NCI-H526 treated with DMSO at 0.1 percent for 48 hours (cell line): ENCODE measurements around the gene CDC14A.
A peak's percentile ranks its signal among the peaks of the same experiment; 100 is the strongest.
"Not testable (repeated sequence)": the region's sequence is repeated elsewhere in the genome, so short reads cannot be mapped to it uniquely, and the experiment has no call there.

Source experiments
- DNase-seq: peaks from one replicate; lab custom pipeline; 2025; lab: John Stamatoyannopoulos, UW

The CDC14A gene, protein sequence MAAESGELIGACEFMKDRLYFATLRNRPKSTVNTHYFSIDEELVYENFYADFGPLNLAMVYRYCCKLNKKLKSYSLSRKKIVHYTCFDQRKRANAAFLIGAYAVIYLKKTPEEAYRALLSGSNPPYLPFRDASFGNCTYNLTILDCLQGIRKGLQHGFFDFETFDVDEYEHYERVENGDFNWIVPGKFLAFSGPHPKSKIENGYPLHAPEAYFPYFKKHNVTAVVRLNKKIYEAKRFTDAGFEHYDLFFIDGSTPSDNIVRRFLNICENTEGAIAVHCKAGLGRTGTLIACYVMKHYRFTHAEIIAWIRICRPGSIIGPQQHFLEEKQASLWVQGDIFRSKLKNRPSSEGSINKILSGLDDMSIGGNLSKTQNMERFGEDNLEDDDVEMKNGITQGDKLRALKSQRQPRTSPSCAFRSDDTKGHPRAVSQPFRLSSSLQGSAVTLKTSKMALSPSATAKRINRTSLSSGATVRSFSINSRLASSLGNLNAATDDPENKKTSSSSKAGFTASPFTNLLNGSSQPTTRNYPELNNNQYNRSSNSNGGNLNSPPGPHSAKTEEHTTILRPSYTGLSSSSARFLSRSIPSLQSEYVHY

DNA sequence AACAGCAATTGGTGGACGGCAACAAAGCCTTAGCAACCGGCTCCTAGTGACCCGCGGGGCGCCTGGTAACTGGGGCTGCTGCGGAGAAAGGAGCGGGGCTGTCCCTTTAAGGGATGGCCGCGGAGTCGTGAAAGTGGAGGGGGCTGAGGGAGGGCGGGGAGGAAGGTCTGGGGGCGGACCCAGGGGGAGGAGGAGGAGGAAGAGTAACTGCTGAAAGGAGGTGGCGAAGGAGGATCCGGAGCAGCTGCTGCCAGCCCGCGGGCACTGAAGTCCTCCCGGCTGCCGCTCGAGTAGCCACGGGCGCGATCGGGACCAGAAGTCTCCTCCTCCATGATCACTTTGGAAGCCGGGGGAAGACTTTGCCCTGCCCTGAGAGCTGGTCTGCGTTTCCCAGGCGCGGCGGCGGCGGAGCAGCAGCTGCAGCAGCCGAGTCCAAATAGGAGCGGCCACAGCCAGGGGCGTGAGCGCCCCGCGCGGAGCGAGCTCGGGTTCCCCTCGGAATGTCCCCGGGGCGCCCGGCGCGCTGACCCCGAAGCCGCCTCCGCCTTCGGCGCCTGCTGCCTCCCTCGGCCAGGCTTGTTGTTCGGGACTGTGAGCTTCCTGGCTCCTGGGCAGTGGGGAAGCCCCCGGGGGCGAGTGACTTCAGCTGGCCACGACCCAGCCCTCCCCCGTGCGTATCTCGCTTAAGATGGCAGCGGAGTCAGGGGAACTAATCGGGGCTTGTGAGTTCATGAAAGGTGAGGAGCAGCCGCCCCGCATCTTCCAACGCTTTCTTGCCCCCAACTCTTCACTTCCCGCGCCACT lies at the start of gene CDC14A:
TSS of gene CDC14A (plus strand) at position 240 of the 804 bp plus-strand sequence. CDS start at position 689, 449 bp downstream.
- DNase-seq = peak; percentile 93

DNA sequence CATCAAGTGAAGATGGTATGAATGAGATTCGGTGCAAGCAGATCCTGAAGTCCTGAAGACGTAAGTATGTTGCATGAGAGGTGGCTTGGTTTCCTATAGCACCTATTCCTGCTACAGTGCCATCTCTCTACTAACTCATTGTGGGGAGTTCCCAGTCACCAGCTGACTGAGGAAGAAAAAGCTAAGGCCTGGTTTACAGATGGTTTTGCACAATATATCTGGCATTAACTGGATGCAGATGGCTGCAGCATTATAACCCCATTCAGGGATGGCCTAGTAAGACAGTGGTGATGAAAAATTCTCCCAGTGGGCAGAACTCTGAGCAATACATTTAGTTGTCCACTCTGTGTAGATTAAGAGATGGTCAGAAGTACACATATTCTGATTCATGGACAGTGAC lies 49.6 kb upstream of the CDC14A start:
- DNase-seq = no peak

DNA sequence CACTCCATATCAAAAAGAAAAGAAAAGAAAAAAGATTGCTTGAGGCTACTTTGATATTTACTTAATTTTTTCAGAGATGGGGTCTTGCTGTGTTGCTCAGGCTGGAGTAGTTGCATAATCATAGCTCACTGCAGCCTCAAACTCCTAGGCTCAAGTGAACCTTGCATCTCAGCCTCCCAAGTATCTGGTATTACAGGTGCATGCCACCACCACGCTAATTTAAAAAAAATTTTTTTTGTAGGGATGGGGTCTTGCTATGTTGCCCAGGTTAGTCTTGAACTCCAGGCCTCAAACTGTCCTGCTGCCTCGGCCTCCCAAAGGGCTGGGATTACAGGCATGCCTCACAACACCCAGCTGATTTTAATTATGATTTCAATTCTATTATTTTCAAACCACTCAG lies 48.1 kb upstream of the CDC14A start:
- no peak for DNase-seq

- DNase-seq = no peak
Observed at GRCh38 chr1:100304921-100305320, 47.4 kb upstream of the CDC14A start.

DNA sequence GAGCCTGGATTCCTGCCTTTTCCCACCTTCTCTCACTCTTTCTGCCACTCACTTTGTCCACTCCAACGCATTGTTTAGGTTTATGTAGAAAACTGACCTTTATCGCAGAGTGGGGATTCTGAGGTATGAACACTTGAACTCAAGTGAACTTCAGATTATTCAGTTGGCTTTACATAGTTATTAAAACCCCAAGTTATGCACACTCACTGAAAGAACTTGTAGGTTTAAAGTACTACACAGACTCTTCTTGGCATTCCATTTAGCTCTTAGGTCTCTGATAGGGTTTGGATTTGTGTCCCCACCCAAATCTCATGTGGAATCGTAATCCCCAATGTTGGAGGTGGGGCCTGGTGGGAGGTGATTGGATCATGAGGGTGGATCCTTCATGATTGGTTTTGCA lies 46.4 kb upstream of the CDC14A start:
- no peak for DNase-seq

- no peak for DNase-seq
Observed at GRCh38 chr1:100306735-100307313, 45.5 kb upstream of the CDC14A start.

- DNase-seq = no peak
Observed at GRCh38 chr1:100308777-100309176, 43.5 kb upstream of the CDC14A start.

DNA sequence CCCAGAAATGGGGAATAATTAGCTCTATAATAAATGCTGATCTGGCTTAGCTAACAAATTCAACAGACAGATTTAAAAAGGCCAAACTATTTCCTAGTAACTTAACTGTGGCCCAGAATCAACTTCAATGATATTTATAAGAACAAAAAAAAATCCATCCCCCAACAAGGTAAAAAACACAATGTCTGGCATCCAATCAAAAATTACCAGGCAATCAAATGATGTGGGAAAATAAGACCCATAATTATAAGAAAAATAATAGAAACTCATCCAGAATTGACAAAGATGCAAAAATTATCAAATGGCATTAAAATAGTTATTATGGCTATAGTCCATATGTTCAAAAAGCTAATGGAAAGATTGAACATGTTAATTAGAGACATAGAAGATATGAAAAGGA lies 42.4 kb upstream of the CDC14A start:
- DNase-seq = no peak

GRCh38 chr1:100313382-100313781 lies 38.9 kb upstream of the CDC14A start:
- DNase-seq = no peak

DNA sequence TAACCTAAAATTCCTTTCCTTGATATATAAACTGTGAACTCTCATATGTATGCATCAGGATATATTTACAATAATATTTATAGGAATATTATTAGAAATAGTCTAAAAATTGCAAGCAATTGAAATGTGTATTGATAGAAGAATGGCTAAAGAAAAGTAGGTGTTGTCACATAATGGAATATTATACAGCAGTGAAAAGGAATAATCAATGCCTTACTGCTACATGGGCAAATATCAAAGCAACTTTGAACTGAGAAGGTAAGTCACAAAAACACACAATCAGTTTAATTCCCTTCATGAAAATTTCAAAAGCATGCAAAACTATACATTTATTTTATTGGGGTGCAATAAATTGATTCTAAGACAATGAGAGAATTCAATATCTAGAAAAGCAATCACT lies 35.7 kb upstream of the CDC14A start:
- no peak for DNase-seq

DNA sequence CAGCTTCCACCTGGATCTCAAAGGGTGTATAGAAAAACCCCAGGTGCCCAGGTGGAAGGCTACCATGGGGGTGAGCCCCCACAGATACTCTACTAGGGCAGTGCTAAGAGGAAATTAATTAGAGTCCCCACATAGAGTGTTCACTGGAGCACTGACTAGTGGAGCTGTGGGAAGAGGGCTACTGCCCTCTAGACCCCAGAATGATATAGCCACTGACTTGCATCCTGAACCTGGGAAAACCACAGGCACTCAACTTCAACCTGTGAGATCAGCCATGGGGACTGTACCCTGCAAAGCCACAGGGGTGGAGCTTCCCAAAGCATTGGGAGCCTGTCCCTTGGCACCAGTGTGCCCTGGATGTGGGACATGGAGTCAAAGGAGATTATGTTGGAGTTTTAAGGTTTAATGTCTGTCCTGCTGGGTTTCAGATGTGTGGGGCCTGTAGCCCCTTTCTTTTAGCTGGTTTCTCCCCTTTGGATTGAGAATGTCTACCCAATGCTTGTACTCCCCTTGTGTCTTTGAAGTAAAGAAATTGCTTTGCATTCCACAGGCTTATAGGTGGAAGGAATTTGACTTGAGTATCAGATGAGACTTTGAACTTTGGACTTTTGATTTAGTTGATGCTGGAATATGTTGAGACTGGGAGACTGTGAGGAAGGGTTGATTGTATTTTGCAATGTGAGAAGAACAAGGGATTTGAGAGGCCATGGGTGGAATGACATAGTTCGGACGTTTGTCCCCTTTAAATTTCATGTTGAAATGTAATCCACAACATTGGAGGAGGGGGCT lies 31.8 kb upstream of the CDC14A start:
- DNase-seq = no peak

DNA sequence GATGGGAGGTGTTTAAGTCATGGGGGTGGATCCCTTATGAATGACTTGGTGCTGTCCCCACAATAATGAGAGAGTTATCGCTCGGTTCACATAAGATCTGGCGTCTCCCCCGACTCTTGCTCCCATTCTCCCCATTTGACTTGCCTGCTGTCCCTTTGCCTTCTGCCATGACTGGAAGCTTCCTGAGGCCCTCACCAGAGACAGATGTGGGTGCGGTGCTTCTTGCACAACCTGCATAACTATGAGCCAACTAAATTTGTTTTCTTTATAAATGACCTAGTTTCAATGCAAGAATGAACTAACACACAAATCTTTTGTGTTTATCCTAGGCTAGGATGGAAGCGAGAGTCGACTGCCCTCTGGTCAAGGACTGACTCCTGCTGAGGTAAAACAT lies 31.2 kb upstream of the CDC14A start:
- no peak for DNase-seq

DNA sequence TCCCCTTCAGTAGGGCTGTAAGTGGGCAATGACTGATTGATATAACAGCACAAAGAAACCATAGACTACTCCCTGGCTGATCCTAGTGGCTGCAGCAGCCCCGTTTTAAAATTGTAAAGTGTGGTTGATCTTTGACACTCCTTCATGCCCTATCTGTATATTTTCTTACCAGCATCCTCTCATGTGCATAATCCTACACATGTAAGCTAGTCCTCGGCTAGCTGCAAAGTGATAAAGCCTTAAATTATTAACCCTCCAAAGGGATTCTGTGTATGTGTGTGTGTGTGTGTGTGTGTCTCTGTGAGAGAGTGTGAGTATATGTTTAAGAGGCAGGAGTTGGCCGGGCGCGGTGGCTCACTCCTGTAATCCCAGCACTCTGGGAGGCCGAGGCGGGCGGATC lies 30.8 kb upstream of the CDC14A start:
- DNase-seq = no peak

DNA sequence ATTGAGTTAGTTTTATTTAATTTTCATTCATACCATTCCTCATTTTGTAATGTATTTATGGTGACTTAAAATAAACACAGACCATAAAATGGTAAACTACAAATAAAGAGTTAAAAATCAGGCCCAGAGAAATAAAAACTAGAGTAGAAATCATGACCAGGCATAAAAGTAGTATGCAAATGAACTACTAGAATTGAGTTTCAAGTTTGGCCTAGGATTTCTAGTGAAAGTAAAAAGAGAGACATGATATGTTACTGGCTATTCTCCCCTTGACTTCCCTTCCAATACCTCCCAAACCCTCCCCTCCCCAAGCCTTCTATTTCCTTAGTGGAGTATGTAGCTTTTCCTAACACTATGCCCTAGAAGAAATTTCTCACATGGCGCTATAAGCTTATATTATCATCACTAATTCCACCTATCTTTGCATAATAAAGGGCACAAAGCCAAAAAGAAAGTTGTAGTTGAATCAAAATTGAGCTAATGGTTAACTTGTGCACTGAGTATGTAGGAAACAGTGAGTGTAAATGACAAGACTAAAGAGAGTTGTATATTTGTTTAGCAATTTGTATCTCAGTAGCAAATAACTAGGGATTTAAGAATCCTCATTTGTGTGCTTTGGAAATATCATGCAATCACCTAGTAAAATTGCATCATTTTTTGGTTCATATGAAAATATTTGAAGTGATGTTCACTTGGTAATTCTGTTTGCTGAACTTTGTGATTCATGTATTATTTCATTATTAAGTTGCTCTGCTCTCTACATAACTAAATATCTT lies 29.7 kb upstream of the CDC14A start:
- DNase-seq = no peak

- DNase-seq = no peak
Observed at GRCh38 chr1:100323419-100324106, 28.7 kb upstream of the CDC14A start.

DNA sequence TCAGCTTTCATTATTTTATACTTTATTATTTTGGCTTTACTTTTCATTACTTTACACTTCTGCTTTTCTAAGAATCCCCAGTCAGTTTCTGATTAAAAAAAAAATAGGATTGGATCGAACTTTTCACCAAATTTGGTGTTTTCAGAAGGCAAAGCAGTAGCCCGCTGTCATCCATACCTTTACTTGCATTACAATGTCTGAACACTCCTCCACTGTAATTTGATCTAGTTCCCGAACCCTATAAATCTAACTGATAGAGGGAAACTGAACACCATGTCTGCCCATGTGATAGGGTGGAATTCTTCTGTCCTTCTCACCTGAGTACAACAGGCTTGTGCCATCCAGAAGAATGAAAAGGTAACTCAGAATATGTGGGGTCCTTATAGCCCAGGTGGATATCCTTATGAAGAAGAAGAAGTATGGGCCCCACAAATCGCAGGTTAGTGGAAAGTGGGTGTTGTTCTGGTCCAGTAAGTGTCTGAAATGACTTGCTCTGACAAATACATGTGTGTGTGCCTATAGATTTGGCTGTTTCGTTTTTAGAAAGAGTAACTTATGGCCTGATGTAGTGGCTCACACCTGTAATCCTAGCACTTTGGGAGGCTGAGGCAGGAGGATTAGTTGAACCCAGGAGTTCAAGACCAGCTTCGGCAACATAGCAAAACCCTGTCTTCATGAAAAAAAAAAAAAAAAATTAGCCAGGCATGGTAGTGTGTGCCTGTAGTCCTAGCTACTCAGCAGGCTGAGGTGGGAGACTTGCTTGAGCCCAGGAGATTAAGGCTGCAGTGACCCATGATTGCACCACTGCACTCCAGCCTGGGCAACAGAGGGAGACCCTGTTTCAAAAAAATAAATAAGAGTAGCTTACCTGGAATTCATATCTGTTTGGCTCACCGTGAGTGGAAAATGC lies 26.6 kb upstream of the CDC14A start:
- DNase-seq = peak; percentile 46

DNA sequence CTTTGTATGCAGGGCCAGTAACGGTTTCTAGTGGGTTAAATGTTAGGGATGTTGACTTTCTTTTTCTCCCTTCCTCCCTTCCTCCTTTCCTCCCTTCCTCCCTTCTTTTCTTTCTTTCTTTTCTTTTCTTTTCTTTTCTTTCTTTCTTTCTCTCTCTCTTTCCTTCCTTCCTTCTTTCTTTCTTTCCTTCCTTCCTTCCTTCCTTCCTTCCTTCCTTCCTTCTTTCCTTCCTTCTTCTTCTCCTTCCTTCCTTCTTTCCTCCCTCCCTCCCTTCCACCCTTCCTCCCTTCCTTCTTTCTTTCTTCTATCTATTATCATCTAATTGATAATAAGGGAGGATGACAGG lies 26.0 kb upstream of the CDC14A start:
- DNase-seq = not testable (repeated sequence)

- DNase-seq = no peak
Observed at GRCh38 chr1:100328133-100328532, 24.2 kb upstream of the CDC14A start.

GRCh38 chr1:100331146-100331545 lies 21.2 kb upstream of the CDC14A start:
- DNase-seq = not testable (repeated sequence)
